MM.1S (cell line): ENCODE results near the gene INSYN2A.

Source experiments
- DNase-seq: peaks from one replicate; pipeline ENCODE4 v3.0.0-alpha.2; 2015
- H2AFZ ChIP-seq: fragments of 300-600 bp; sonication (generic); 2 replicates; pipeline ENCODE4 v1.6.0; 2016; ENCODE audit warnings: antibody characterized with exemption, low read length
- H3F3A ChIP-seq: fragments of 300-600 bp; sonication (generic); 2 replicates; pipeline ENCODE4 v1.6.1; 2016; ENCODE audit warnings: mild to moderate bottlenecking, antibody characterized with exemption, low read length, moderate library complexity, mixed read lengths; ENCODE audit not compliant: insufficient read depth
- H3K27ac ChIP-seq: fragments of 300-600 bp; sonication (generic); 2 replicates; pipeline ENCODE4 v1.5.1; 2016; ENCODE audit warnings: mild to moderate bottlenecking, low read length
- H3K27me3 ChIP-seq: fragments of 300-600 bp; sonication (generic); replicated peaks from 2 replicates; pipeline ENCODE4 v1.6.0; 2016; ENCODE audit warnings: low read length; ENCODE audit not compliant: insufficient read depth
- H3K36me3 ChIP-seq: fragments of 300-600 bp; sonication (generic); replicated peaks from 2 replicates; pipeline ENCODE4 v1.6.1; 2016; ENCODE audit warnings: mild to moderate bottlenecking, low read length, mixed read lengths; ENCODE audit not compliant: insufficient read depth
- H3K4me1 ChIP-seq: fragments of 300-600 bp; sonication (generic); 2 replicates; pipeline ENCODE4 v1.6.1; 2016; ENCODE audit warnings: low read length, mixed read lengths
- H3K4me2 ChIP-seq: fragments of 300-600 bp; sonication (generic); 2 replicates; pipeline ENCODE4 v1.6.0; 2016; ENCODE audit warnings: low read depth, low read length
- H3K4me3 ChIP-seq: fragments of 300-600 bp; sonication (generic); 2 replicates; pipeline ENCODE4 v1.5.1; 2016; ENCODE audit warnings: low read length, mixed read lengths
- H3K79me2 ChIP-seq: fragments of 300-600 bp; sonication (generic); 2 replicates; pipeline ENCODE4 v1.6.1; 2016; ENCODE audit warnings: mixed run types, low read length, mixed read lengths
- H3K9ac ChIP-seq: fragments of 300-600 bp; sonication (generic); 2 replicates; pipeline ENCODE4 v1.6.1; 2016; ENCODE audit warnings: low read length, mixed read lengths
- H3K9me2 ChIP-seq: fragments of 300-600 bp; sonication (generic); replicated peaks from 2 replicates; pipeline ENCODE4 v1.6.1; 2016; ENCODE audit warnings: mild to moderate bottlenecking, low read length, mixed read lengths; ENCODE audit not compliant: insufficient read depth
- H3K9me3 ChIP-seq: fragments of 300-600 bp; sonication (generic); replicated peaks from 2 replicates; pipeline ENCODE4 v1.6.1; 2016; ENCODE audit warnings: mild to moderate bottlenecking, low read length, mixed read lengths; ENCODE audit not compliant: insufficient read depth
- H4K20me1 ChIP-seq: fragments of 300-600 bp; sonication (generic); 2 replicates; pipeline ENCODE4 v1.6.1; 2016; ENCODE audit warnings: mild to moderate bottlenecking, low read length, moderate library complexity, mixed read lengths; ENCODE audit not compliant: insufficient read depth
- CTCF ChIP-seq: fragments of 300-600 bp; sonication (generic); IDR thresholded peaks from 2 replicates; pipeline ENCODE4 v1.5.1; 2016; ENCODE audit warnings: antibody characterized with exemption, low read length, mixed read lengths
- EZH2 ChIP-seq: fragments of 300-600 bp; sonication (generic); optimal IDR thresholded peaks from 2 replicates; pipeline ENCODE3; 2017; ENCODE audit warnings: low read depth, mild to moderate bottlenecking, antibody characterized with exemption, low read length, mixed read lengths
- EZH2phosphoT487 ChIP-seq: fragments of 300-600 bp; sonication (generic); IDR thresholded peaks from 2 replicates; pipeline ENCODE4 v1.6.1; 2018; ENCODE audit warnings: antibody characterized with exemption, low read length

Gene INSYN2A

GRCh38 chr10:127162841-127163240, 33.5 kb downstream of the INSYN2A start:
- Histone ChIP-seq H3K4me2 (no peak overlapping the region), H3K9me2 (no peaks in the 10 kb centered on the region)

GRCh38 chr10:127161482-127161881, 34.9 kb downstream of the INSYN2A start:
- no peaks in the 10 kb centered on the region for H4K20me1 ChIP-seq
- H3K4me3 ChIP-seq, result no peak overlapping the region
- no peaks in the 10 kb centered on the region for H3K36me3 ChIP-seq
- H3K79me2 ChIP-seq, result no peaks in the 10 kb centered on the region
- H3K4me1 ChIP-seq, result no peaks in the 10 kb centered on the region
- H3K4me2 ChIP-seq, result no peak overlapping the region
- H3K9ac ChIP-seq, result no peak overlapping the region
- no peaks in the 10 kb centered on the region for H3K9me3 ChIP-seq
- H3K27me3 ChIP-seq, result no peaks in the 10 kb centered on the region
- no peak for DNase-seq
- no peaks in the 10 kb centered on the region for H3F3A ChIP-seq
- no peaks in the 10 kb centered on the region for H3K9me2 ChIP-seq
- H2AFZ ChIP-seq, result no peak overlapping the region
- no peak for TF ChIP-seq EZH2
- no peak for TF ChIP-seq CTCF
- TF ChIP-seq EZH2phosphoT487, result no peak
- H3K27ac ChIP-seq, result no peak overlapping the region

More at GRCh38 chr10:127162841-127163240, 33.5 kb downstream of the INSYN2A start:
- no peak overlapping the region for H3K4me3 ChIP-seq
- H3K27me3 ChIP-seq, result no peaks in the 10 kb centered on the region
- no peaks in the 10 kb centered on the region for H3K4me1 ChIP-seq
- H3K27ac ChIP-seq, result no peak overlapping the region
- H3F3A ChIP-seq, result no peaks in the 10 kb centered on the region
- DNase-seq, result no peak
- no peaks in the 10 kb centered on the region for H3K79me2 ChIP-seq
- no peaks in the 10 kb centered on the region for H3K36me3 ChIP-seq
- no peak for TF ChIP-seq EZH2phosphoT487
- TF ChIP-seq CTCF, result no peak
- TF ChIP-seq EZH2, result no peak
- no peak overlapping the region for H3K9ac ChIP-seq
- H3K9me3 ChIP-seq, result no peaks in the 10 kb centered on the region
- no peak overlapping the region for H2AFZ ChIP-seq
- no peaks in the 10 kb centered on the region for H4K20me1 ChIP-seq

GRCh38 chr10:127159648-127160245, 36.6 kb downstream of the INSYN2A start:
- H3K79me2 ChIP-seq, result no peaks in the 10 kb centered on the region
- H3F3A ChIP-seq, result no peaks in the 10 kb centered on the region
- no peak overlapping the region for H3K4me2 ChIP-seq
- H3K4me3 ChIP-seq, result no peak overlapping the region
- no peak overlapping the region for H3K9ac ChIP-seq
- no peak for DNase-seq
- no peaks in the 10 kb centered on the region for H3K4me1 ChIP-seq
- TF ChIP-seq CTCF (no peak), EZH2phosphoT487 (no peak), EZH2 (no peak)
- H3K9me2 ChIP-seq, result no peaks in the 10 kb centered on the region
- H3K9me3 ChIP-seq, result no peaks in the 10 kb centered on the region
- no peaks in the 10 kb centered on the region for H3K36me3 ChIP-seq
- no peaks in the 10 kb centered on the region for H3K27me3 ChIP-seq
- H2AFZ ChIP-seq, result no peak overlapping the region
- H3K27ac ChIP-seq, result no peak overlapping the region
- no peaks in the 10 kb centered on the region for H4K20me1 ChIP-seq
